Caco-2 (cell line): ENCODE results near the gene DPP10. TPM values are rescaled to one million over a fixed set of nuclear protein-coding genes. Genes with fewer than 3 reads are reported as not detected.

Source experiments
- BruUV-seq: library from RNA; stranded (reverse); fragments of 400-500 nt; replicated peaks from 2 replicates; lab custom pipeline; 2021; lab: Mats Ljungman, UMichigan
- CTCF ChIA-PET: fragments of 300-600 bp; sonication (Branson Sonifier 250); formaldehyde crosslinking; loops from one replicate; lab custom pipeline; 2022; ENCODE audit warnings: antibody characterized with exemption; lab: Charles Lee
- POLR2A ChIA-PET: fragments of 300-600 bp; sonication (Branson Sonifier 250); formaldehyde crosslinking; loops from one replicate; lab custom pipeline; 2022; ENCODE audit warnings: antibody characterized with exemption; lab: Charles Lee
- DNase-seq, 2 experiments: peaks; one replicate each; pipeline versions ENCODE4 v3.0.0 to v3.0.0-alpha.2; 2020 to 2022
- H3K27me3 ChIP-seq: replicated peaks from 2 replicates; pipeline ENCODE4 v1.6.0; 2011; ENCODE audit warnings: low read length; ENCODE audit not compliant: control insufficient read depth, insufficient read depth
- H3K36me3 ChIP-seq: 2 replicates; pipeline ENCODE4 v1.5.1; 2011; ENCODE audit warnings: low read length; ENCODE audit not compliant: control insufficient read depth, insufficient read depth
- H3K4me1 ChIP-seq: fragments of 250-450 bp; sonication (Bioruptor Pico); 2 replicates; pipeline ENCODE4 v1.5.1; 2020; ENCODE audit warnings: mild to moderate bottlenecking
- H3K4me3 ChIP-seq: 2 replicates; pipeline ENCODE4 v1.5.1; 2011; ENCODE audit warnings: low read depth, mild to moderate bottlenecking, control low read depth, low read length
- H3K9me3 ChIP-seq: fragments of 250-450 bp; sonication (Bioruptor Pico); 2 replicates; pipeline ENCODE4 v1.5.1; 2020; ENCODE audit warnings: mild to moderate bottlenecking, moderate library complexity
- H3K27ac Mint-ChIP-seq: one replicate; pipeline ENCODE4 v1.8.0; 2022; ENCODE audit warnings: mixed read lengths; ENCODE audit not compliant: unreplicated experiment
- H3K27me3 Mint-ChIP-seq: one replicate; pipeline ENCODE4 v1.8.0; 2022; ENCODE audit warnings: mixed read lengths; ENCODE audit not compliant: insufficient read depth, unreplicated experiment
- H3K36me3 Mint-ChIP-seq: one replicate; pipeline ENCODE4 v1.8.0; 2022; ENCODE audit warnings: mild to moderate bottlenecking, mixed read lengths; ENCODE audit not compliant: insufficient read depth, unreplicated experiment
- H3K4me1 Mint-ChIP-seq: one replicate; pipeline ENCODE4 v1.8.0; 2022; ENCODE audit warnings: low read depth, mixed read lengths; ENCODE audit not compliant: unreplicated experiment
- H3K4me3 Mint-ChIP-seq: one replicate; pipeline ENCODE4 v1.8.0; 2022; ENCODE audit warnings: mild to moderate bottlenecking, moderate library complexity, mixed read lengths; ENCODE audit not compliant: unreplicated experiment
- H3K9me3 Mint-ChIP-seq: one replicate; pipeline ENCODE4 v1.8.0; 2022; ENCODE audit warnings: mixed read lengths; ENCODE audit not compliant: unreplicated experiment
- CTCF ChIP-seq, 2 experiments: fragments of 200-600 bp in 1 of 2; IDR thresholded peaks; 1 replicate in 1 of 2; 2 replicates in 1 of 2; pipeline versions ENCODE4 v1.5.1 to v1.8.0; 2011 to 2022; ENCODE audit warnings: antibody characterized with exemption in 1 of 2, control low read depth in 1 of 2, inconsistent platforms in 1 of 2, low read depth in 1 of 2, low read length in 1 of 2, mild to moderate bottlenecking in 1 of 2, moderate library complexity in 1 of 2; ENCODE audit not compliant: insufficient read depth in 1 of 2, severe bottlenecking in 1 of 2, unreplicated experiment in 1 of 2
- intact Hi-C: fragments of 100-400 bp; cut with micrococcal nuclease; formaldehyde crosslinking; loops from one replicate; pipeline ENCODE4 v1.10.0; 2022; ENCODE audit not compliant: unreplicated experiment
- total RNA-seq: library from RNA; stranded (reverse); gene quantifications from 2 replicates; pipeline ENCODE4 v1.2.3, GENCODE V29; 2022

DPP10 gene
- total RNA-seq, 1 experiment from 2014 or later: not detected

DNA sequence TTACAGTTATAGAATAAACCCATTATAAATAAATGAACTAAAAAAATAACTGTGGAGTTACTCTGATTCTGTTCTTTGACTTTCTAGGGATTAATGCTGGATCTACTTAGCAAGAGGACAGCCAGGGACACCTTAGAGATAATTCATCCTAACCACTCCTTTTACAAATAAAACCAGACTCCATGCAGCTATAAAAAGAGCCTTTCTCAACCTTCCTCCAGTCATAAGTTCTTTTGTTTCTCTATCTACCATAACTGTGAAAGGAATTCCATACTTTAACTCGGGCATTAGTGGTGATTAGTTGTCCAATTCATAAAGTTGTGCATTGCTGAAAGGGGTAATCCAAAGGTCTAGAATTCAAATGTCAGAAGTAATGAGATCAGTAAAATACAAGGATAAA, 682.4 kb downstream of the DPP10 start:
- Mint-ChIP-seq H3K4me3 (no peak overlapping the region), H3K36me3 (no peaks in the 10 kb centered on the region), H3K27me3 (no peaks in the 10 kb centered on the region), H3K9me3 (peaks cover 10% of the 10 kb centered on the region), H3K4me1 (peaks cover 7% of the 10 kb centered on the region), H3K27ac (no peak overlapping the region)
- Histone ChIP-seq H3K4me3 (no peak overlapping the region), H3K27me3 (no peaks in the 10 kb centered on the region), H3K9me3 (no peaks in the 10 kb centered on the region), H3K36me3 (no peaks in the 10 kb centered on the region), H3K4me1 (no peaks in the 10 kb centered on the region; the same call in 1 of the 2 replicates)
- BruUV-seq: no TSS peak
- POLR2A ChIA-PET: no interaction called here
- no peak for DNase-seq
- TF ChIP-seq CTCF (IDR thresholded peaks at IDR 0.05; ENCODE audit: insufficient read depth in 1 of 2, low read depth in 1 of 2, low read length in 1 of 2, severe bottlenecking in 1 of 2, unreplicated experiment in 1 of 2): no peak
- intact Hi-C loops: no loop called here
- CTCF ChIA-PET: no interaction called here

- Histone ChIP-seq H3K36me3 (no peaks in the 10 kb centered on the region), H3K27me3 (no peaks in the 10 kb centered on the region), H3K4me1 (no peaks in the 10 kb centered on the region), H3K4me3 (no peak overlapping the region), H3K9me3 (no peaks in the 10 kb centered on the region)
- no peak for DNase-seq
- Mint-ChIP-seq H3K4me3 (no peak overlapping the region), H3K4me1 (peaks cover 1% of the 10 kb centered on the region), H3K27me3 (no peaks in the 10 kb centered on the region), H3K36me3 (no peaks in the 10 kb centered on the region), H3K27ac (no peak overlapping the region), H3K9me3 (peaks cover 3% of the 10 kb centered on the region)
- no TSS peak for BruUV-seq
- ChIA-PET POLR2A (no interaction called here), CTCF (no interaction called here)
- intact Hi-C loops: no loop called here
- no peak for TF ChIP-seq CTCF (IDR thresholded peaks at IDR 0.05; ENCODE audit: insufficient read depth in 1 of 2, low read depth in 1 of 2, low read length in 1 of 2, severe bottlenecking in 1 of 2, unreplicated experiment in 1 of 2)
Measured at GRCh38 chr2:115129536-115129935, 687.1 kb downstream of the DPP10 start.

DNA sequence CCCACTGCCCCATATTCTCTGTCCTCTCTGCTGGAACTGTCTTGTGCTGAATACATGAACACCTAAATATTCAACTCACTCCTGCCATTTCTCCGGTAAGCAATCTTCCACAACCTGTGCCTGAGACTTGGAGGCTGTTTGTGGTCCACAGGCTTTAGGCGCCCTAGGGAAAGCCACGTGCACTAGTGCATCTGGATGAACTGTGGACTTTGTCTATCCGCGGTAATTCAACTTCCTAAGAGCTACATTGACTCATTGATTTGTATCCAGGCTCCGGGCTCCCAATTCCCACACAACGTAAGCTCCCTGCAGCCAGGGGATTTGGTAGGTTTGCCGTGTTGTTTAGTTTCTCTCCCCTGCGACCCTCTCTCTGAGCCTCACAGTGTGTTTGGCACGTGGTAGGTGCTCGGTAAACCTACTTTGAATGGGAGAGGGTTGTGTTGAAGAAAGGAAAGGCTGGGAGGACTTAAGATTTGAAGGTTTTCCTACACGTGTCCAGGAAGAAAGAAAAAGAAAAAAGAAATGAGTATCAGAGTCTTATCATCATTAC, 718.2 kb downstream of the DPP10 start:
- Histone ChIP-seq H3K27me3 (no peaks in the 10 kb centered on the region), H3K36me3 (no peaks in the 10 kb centered on the region), H3K9me3 (peaks cover 4% of the 10 kb centered on the region; the same call in 1 of the 2 replicates), H3K4me1 (no peaks in the 10 kb centered on the region), H3K4me3 (no peak overlapping the region)
- DNase-seq: no peak
- Mint-ChIP-seq H3K9me3 (no peaks in the 10 kb centered on the region), H3K4me3 (no peak overlapping the region), H3K4me1 (no peaks in the 10 kb centered on the region), H3K27me3 (peaks cover 13% of the 10 kb centered on the region), H3K36me3 (no peaks in the 10 kb centered on the region), H3K27ac (no peak overlapping the region)
- TF ChIP-seq CTCF (IDR thresholded peaks at IDR 0.05; ENCODE audit: insufficient read depth in 1 of 2, low read depth in 1 of 2, low read length in 1 of 2, severe bottlenecking in 1 of 2, unreplicated experiment in 1 of 2): no peak
- intact Hi-C loops: no loop called here
- no TSS peak for BruUV-seq
- CTCF ChIA-PET: no interaction called here
- POLR2A ChIA-PET: no interaction called here
